Measurements from ENCODE around the gene ALX3.

The ALX3 gene

DNA sequence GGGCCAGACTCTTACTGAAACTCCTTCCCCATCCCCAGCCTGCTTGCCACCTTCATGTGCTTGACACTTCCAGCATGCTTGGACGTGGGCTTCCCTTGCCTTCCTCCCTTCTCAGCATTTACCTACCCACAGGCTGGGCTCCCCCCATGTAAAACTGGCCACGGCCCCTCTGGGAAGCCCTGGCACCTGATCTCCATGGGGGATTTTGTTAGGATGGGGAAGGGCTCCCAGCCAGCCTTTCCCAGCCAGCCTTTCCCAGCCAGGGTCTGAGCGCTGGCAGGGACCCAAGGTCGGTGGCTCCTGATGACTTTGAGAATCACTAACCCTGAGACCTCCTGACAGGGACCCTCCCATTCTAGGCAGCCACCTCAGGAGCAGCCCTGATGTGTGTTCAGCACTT lies 6.7 kb downstream of the ALX3 start:
- no peak for FAIRE-seq

DNA sequence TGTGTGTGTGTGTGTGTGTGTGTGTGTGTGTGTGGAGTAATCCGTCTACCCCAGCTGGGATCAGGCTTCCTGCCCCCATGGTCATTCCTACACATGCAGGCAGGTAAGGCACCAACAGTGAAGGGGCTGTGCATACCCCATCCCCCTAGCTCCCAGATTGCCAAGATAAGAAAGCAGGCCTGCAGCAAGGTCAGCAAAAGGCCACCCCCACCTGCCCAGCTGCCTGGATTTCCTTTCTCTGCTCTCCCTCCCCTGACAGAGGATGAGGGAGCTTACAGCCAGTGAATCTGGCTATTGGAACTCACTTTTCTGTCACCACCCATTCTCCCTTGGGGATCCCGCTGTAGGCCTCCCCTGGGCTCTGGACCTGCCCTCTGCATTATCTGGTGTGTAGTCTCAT lies 7.9 kb downstream of the ALX3 start:
- FAIRE-seq = no peak

DNA sequence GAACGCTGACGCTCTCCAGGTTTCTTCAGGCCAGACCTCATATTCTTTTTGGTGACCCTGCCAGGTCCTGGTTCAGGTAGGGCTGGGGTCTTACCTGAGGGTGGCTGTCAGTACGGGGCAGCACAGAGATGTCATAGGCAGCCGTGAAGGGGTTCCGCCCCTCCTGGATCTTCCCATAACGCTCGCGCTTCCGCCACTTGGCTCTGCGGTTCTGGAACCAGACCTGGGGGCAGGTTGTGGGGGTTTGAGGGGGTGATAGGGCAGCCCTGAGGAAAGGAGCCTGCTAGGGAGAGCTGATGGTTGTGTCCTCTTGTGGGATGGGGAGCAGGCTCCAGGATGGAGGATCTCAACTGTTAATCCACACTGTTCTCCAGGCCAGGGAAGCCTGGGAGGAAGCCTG lies 9.1 kb downstream of the ALX3 start:
- no peak for FAIRE-seq

DNA sequence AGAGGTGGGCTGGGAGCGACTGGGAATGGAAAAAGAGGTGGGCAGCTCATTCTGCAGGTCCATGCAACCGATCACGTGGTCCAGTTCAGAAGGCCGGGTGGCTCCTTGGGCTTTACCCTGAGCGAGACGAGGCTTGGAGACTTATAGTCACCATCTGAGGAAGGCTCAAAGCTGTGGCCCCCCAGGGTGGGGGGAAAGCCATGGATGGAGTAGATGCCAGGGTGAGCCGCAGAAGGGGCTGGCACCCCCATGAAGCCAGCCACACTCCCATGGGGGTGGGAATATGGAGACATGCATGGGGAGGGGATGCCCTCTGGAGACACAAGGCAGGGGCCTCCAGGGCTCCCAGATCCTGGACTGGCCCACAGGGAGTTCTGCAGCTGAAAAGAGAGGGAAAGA lies 9.8 kb downstream of the ALX3 start:
- FAIRE-seq = no peak

DNA sequence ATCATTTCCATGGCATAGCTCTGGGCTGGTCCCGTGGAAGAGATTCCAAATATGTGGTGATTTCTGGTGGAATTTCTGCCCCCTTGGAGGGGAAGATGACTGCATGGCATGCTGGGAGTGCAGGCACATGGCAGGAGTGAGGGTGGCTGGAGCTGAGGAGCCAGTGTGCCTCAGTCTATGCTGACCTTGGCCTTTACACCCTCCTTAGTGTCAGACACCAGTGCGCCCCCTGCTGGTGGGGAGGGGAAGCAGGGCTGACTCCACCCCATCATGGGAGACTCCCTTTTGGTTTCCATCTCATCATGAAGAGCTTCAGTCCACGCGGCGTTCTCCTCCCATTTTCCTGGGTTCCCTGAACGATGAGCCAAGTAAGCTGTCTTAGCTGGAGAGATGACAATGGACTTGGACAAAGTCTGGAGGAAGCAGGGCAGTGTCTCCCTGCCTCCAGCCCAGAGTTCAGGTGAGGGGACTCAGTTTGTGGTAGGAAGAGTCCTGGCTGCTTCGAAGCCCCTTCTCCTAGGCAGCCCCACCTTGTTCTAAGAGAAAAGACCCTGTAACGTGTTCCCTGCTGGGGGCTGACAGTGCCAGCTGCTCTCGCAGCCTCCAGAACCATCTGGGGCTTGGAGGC lies 10.3 kb downstream of the ALX3 start:
- FAIRE-seq = no peak

DNA sequence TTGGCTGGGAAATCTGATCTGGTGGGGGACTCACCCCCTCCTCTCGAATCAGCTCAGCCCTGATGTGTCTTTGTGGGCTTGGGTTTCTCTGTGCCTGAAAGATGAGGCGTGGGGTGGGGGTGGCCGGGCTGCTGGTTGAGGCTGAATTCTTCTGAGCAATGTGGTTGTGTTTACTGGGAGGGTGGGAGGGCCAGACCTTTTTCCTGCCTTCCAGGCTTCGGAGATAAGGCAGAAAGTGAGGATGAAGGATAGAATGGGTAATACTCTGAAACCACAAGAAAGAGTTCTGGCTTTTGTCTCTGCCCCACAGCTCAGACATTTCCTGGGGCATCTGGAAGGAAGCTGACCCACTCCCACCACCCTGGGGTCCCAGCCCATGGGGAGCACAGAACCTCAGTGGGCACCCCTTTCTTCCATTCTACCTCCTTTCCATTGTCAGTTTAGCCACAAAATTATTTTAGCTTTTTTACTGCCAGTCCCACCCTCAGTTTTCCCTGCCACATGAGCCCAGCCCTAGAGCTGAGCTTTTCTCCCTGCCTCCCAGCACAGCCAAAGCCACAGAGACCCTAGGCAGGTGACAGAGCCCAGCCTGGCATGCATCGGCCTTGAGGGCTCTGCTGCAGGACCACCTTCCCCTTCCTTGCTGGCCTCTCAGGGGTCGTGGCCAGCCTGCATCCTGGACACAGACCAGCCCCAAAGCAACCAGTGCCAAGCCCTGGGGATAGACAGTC lies 11.2 kb downstream of the ALX3 start:
- FAIRE-seq = no peak

DNA sequence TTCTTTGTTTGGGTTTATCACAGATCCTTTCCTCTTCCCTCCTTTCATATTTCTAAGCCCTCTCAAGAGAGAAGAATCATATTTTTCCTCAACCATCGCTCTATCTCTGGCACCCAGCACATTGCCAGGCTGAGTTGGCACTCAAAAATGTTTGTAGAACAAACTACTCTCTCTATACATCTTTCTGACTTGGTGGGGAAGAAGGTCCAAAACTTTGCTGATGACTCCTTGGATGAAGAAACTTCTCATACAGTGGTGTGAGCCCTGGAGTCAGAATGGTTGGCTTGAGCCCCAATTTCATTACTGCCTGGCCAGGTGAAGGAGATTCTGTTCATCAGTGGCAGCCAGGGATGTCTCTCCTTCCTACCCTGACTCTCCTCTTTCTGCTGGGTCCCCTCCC lies 11.9 kb downstream of the ALX3 start:
- no peak for FAIRE-seq

DNA sequence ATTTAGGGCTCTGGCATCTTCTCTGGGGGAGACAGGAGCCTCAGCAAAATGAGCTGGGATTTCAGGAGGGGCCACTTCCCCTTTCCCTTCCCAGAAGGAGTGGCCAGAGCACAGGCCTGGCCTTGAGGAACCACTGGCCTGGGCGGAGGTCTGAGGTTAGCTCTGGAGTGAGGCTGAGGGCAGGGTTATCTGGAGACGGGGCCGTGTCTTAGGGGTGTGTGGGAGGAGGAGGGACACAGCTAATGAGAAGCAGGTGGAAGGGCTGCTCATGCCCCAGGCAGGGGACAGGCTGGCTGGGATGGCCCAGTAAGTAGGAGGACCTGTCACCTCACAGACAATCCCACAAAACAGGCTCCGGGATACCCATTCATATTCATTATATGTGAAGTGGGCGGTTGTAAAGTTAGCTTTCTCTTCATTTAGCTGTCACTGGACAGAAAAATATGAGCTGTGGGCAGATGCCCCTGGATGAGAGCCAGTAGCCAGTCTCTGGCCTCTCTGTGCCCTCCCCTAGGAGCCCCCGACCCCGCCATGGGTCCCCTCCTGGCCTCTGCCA lies 12.4 kb downstream of the ALX3 start:
- FAIRE-seq = no peak

DNA sequence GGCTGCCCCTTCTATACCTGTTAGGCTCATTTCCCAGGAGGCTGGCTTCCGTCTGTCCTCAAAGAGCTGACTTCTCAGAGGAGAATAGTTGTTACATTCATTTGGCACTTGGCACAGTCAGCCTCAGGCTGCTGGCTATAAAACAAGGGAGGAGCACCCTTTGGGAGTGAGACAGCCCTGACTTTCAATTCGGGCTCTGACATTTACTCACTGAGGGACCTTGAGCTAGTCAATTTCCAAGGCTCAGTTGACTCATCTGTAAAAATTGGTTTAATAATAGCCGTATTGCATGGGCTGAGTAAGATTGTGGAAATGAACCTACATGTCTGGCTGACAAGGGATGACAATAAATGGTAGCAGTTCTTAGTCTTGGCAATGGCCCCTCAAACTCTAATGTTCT lies 13.7 kb downstream of the ALX3 start:
- FAIRE-seq = no peak

DNA sequence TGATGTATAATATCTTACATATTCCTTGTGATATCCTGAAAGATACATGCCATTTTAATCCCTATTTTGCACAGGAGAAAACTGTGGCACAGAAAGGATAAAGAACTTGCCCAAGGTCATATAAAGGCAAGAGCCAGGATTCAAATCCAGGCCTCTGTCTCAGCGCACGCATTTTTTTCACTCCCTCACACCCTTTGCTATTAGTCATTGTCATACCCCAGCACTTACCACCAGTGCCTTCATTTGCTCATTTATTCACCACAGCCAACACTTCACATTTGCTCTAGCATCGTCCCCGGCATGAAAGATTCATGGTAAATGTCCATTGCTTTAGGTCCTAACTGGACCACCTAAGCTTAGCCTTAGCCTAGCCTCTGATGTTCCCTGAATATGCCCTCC lies 14.2 kb downstream of the ALX3 start:
- FAIRE-seq = no peak

DNA sequence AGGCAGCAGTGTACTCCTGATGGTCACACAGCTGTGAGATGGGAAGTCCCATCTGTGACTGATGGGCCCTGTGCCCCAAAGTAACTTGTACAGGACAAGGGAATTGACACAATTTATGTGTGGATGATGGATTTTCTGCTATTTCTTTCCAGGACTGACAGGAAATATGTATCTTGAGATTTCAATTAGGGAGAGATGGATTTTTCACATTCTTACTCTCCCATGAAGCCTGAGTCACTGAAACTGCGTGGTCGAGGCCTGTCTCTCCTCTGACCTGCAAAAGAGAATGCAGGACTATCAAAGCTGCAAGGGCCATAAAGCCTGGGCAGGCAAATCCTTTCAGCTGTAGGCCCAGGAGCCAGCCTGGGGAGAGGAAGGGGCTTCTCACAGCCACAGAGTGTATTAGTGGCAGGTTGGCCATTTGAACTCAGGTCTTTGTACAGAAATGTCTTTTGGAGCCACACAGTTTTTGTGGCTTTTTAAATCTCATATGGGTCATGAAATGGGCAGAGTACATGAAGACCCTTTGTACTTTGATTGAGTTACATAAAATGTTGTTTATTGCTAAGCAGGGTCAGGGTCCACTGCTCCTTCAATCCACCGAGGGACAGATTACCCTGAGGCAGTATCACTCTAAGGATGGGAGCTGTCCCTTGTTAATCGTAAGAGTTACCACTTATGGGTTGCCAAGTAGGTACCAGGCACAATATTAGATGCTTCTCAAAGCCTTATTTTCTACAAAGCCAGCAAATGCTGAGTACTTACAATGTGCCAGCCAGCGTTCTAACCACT lies 14.8 kb downstream of the ALX3 start:
- FAIRE-seq = no peak

DNA sequence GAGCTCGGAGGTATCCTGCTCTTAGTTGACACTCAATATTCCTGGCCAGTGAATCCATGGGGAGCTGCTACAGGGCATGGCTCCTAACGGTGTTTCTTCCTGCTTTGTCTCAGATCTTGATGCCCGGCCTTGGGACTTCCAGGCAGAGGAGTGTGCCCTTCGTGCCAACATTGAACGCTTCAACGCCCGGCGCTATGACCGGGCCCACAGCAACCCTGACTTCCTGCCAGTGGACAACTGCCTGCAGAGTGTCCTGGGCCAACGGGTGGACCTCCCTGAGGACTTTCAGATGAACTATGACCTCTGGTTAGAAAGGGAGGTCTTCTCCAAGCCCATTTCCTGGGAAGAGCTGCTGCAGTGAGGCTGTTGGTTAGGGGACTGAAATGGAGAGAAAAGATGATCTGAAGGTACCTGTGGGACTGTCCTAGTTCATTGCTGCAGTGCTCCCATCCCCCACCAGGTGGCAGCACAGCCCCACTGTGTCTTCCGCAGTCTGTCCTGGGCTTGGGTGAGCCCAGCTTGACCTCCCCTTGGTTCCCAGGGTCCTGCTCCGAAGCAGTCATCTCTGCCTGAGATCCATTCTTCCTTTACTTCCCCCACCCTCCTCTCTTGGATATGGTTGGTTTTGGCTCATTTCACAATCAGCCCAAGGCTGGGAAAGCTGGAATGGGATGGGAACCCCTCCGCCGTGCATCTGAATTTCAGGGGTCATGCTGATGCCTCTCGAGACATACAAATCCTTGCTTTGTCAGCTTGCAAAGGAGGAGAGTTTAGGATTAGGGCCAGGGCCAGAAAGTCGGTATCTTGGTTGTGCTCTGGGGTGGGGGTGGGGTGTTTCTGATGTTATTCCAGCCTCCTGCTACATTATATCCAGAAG lies 16.7 kb downstream of the ALX3 start:
- no peak for FAIRE-seq

DNA sequence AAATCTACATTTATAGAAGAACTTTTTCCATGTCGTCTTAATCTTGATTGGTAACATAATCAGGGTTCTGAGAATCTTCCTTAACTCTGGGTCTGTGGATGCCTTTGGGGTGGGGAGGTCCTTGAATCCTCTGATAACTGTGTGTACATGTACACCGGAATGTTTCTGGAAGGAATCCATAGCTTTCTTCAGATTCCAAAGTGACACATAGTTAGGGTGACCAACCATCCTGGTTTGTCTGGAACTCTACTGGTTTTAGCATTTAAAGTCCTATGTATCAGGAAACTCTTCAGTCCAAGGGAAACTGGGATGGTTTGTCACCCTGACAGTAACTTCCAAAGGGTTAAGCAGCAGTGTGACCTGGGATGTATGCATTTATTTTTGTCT lies 19.2 kb downstream of the ALX3 start:
- no peak for FAIRE-seq

DNA sequence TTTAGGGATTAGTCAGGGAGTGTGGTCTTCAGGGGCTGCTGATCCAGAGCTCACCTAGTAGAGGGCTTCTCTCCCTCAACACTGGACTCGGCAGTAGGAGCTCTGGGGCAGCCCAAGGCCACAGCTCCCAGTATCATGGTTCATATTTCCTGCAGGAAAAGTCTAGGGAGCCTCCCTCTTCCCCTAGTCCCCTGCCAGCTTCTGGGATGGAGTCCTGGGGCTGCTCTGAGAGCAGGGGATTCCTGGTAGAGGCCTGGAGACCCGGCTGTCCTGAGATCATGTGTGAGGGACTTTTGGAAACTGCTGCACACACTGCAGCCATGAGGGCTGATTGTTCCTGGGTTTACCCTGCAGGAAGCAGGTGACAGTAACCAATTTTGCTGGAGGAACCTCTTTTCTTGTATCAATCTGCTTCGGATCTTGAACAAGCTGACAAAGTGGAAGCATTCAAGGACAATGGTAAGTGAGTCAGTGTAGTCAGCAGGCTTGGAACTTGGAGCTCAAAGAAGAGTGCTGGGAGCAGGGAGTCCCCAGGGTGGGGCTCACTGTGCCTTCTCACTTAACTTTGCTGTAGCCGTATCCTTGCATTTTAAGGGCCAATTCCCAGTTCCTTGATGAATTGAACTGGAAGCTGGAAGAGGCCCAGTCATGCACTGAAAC lies 19.7 kb downstream of the ALX3 start:
- no peak for FAIRE-seq

DNA sequence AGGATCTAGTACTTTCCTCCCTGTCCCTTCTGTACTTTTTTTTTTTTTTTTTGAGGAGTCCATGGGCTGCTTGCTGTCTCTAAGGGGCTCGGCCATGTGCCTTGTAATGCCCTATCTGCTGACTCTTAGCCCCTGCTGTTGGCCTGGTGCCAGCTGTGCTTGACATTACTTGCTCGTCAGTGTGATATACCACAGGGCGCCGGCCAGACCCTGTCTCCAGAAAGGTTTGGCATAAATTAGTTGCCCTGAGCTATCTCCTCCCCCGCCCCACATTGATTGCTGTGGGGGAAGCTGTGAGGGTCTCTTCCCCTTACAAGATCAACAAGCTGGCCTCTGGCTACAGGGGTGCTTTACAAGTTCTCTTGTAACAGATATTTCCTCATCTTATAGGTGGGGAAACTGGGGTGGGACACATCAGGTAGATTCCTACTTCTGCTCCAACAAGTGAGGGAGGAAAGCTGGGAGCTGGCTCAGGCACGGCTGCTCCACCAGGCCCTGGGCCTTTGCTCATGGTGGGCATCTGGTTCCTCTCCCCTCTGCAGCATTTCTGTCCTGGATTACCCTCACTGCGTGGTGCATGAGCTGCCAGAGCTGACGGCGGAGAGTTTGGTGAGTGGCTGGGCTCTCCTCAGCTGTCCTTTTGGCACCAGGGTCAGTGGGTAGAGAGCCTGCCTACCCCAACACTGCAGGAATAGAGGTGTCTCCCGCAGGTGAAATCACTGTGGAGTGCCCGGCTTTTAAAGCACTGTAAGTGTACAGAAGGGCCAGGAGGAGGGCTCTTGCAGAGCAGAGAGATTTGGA lies 20.5 kb downstream of the ALX3 start:
- FAIRE-seq = no peak

DNA sequence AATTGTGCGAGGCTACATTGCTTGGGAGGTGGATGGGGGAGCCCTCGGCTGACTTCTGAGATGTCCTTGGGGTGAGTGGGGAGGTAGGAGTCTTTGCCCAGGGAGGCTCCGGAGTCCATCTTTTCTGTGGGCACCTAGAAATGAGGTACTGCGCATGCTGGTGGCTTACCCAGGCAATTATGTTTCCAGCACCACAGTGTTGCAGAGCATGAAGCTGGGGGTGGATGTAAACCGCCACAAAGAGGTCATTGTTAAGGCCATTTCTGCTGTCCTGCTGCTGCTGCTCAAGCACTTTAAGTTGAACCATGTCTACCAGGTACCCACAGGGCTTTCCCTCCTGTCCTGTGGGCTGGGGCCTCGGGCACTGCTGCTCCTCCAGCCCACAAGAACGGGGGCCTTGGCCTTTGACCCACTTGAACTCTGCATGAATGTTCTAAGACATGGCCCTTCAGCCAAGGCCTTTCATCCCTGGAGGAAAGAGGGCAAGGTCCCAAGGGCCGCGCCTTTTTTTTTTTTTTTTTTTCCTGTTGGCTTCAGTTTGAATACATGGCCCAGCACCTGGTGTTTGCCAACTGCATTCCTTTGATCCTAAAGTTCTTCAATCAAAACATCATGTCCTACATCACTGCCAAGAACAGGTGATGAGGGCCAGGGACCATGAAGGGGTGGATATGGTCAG lies 21.4 kb downstream of the ALX3 start:
- no peak for FAIRE-seq

DNA sequence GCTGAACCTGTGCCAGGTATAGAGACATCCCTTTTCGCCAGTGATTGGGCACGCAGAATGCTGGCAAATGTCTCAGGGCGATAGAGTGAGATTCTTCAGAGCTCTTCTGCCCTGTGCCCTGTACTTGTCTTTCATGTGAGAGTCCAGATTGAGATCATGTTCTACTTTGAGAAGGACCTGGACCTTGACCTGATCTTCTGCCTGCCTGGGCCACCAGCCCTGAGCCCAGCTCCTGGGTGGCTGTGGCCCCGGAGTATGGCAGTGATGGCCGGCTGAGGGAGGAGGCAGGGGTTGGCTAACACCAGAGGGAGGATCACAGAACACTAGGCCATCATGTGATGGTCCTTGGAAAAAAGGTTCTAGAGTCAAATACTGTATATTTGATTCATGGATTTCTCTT lies 22.2 kb downstream of the ALX3 start:
- FAIRE-seq = no peak

DNA sequence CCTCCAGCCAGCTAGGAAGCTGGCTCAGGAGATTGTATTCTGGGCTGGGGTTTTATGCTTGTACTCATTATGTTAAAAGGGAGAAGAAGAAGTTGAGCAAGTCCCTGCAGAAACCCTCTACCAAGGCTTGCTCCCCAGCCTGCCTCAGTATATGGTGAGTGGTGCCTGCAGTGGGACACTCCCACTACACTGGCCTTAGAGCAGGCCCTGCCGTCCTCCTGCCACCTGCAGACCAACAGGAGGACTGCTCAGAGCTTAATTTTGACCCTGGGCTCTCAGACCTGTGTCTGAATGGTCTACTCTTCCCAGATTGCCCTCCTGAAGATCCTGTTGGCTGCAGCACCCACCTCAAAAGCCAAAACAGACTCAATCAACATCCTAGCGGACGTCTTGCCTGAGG lies 23.0 kb downstream of the ALX3 start:
- no peak for FAIRE-seq

DNA sequence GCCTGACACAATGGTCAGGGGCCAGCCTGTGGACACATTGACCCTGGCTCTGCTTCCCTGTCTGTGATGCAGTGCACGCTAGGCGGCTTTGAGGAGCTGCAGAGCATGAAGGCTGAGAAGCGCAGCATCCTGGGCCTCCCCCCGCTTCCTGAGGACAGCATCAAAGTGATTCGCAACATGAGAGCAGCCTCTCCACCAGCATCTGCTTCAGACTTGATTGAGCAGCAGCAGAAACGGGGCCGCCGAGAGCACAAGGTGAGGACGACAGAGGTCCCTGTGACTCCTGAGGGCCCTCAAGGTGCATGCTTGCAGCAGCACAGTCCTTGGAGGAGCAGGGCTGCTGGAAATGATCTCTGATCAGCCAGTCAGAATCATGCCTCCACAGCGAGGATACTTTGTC lies 27.5 kb downstream of the ALX3 start:
- no peak for FAIRE-seq

DNA sequence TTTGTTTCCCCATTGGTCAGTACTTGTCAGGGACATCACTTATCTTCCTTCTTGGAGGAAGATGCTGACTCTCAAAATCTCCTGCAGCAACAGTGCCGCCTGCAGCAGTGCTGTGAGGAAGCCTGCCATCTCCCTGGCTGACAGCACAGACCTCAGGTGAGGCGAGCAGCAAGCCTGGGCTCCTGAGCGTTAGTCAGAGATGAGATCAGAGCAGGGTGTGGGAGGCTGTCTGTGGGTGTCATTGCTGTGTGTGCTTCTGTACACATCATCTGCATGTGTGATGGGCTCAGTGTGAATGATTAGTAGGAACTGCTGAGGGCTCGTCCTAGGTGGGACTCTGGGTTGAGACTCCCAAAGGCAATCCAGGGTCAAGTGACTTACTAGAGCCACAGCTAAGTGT lies 29.9 kb downstream of the ALX3 start:
- FAIRE-seq = no peak

DNA sequence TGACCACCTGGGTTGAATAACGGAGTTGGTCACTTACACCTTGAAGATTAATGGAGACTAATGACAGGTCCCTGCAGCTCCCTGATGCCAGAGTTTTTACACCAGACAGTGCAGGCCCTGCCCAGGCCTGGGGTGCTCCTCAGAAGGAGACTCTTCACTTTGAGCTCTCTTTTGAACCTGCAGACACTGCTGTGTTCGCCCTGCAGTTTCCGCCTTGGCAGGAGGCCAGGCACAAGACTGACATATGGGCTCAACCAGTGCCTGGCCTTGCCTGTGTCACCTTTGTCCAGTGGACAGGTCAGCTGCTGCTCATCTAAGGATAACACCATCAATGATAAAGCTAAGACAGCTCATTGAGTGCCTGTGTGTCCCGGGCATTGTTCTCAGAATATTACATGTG lies 30.8 kb downstream of the ALX3 start:
- no peak for FAIRE-seq

All from G401.6 (cell line).